NT2/D1 (cell line): ENCODE data around the gene ACOX1.

Experiments
- DNase-seq: peaks from one replicate; pipeline ENCODE4 v3.0.0-alpha.2; 2011; ENCODE audit warnings: low read depth, low spot score
- H3K27me3 ChIP-seq: 2 replicates; pipeline ENCODE4 v1.6.0; 2011; ENCODE audit warnings: mild to moderate bottlenecking; ENCODE audit not compliant: insufficient read length, insufficient read depth
- H3K36me3 ChIP-seq: 2 replicates; pipeline ENCODE4 v1.6.1; 2011; ENCODE audit warnings: mild to moderate bottlenecking, low read length, mixed read lengths; ENCODE audit not compliant: insufficient read depth, insufficient read length
- H3K4me1 ChIP-seq: 2 replicates; pipeline ENCODE4 v1.5.1; 2011; ENCODE audit not compliant: insufficient read depth, insufficient read length
- H3K4me3 ChIP-seq: 2 replicates; pipeline ENCODE4 v1.5.1; 2011; ENCODE audit warnings: low read depth; ENCODE audit not compliant: insufficient read length
- H3K9ac ChIP-seq: 2 replicates; pipeline ENCODE4 v1.6.0; 2011; ENCODE audit warnings: low read depth; ENCODE audit not compliant: insufficient read length
- H3K9me3 ChIP-seq: 2 replicates; pipeline ENCODE4 v1.5.1; 2011; ENCODE audit warnings: mild to moderate bottlenecking, low read length; ENCODE audit not compliant: insufficient read depth
- SUZ12 ChIP-seq: IDR thresholded peaks from 2 replicates; pipeline ENCODE4 v1.6.1; 2011; ENCODE audit not compliant: insufficient read length, insufficient read depth; ENCODE audit errors: extremely low read depth
- YY1 ChIP-seq: IDR thresholded peaks from 2 replicates; pipeline ENCODE4 v1.6.1; 2011; ENCODE audit not compliant: insufficient read length, insufficient read depth
- ZNF274 ChIP-seq: IDR thresholded peaks from 2 replicates; pipeline ENCODE4 v1.6.1; 2011; ENCODE audit warnings: mild to moderate bottlenecking, low read depth, low read length

ACOX1 gene

GRCh38 chr17:75937652-75938051 lies 41.3 kb downstream of the ACOX1 start:
- Histone ChIP-seq H3K27me3 (no peaks in the 10 kb centered on the region), H3K4me1 (no peaks in the 10 kb centered on the region), H3K36me3 (peaks cover 30% of the 10 kb centered on the region), H3K9me3 (no peaks in the 10 kb centered on the region), H3K4me3 (no peak overlapping the region), H3K9ac (no peak overlapping the region)
- no peak for TF ChIP-seq ZNF274
- TF ChIP-seq SUZ12 = no peak
- no peak for TF ChIP-seq YY1
- DNase-seq = no peak

GRCh38 chr17:75933808-75934207 lies 45.2 kb downstream of the ACOX1 start:
- Histone ChIP-seq H3K36me3 (peaks cover 55% of the 10 kb centered on the region), H3K9ac (no peak overlapping the region), H3K4me1 (no peaks in the 10 kb centered on the region), H3K4me3 (no peak overlapping the region), H3K9me3 (no peaks in the 10 kb centered on the region), H3K27me3 (no peaks in the 10 kb centered on the region)
- no peak for TF ChIP-seq SUZ12
- TF ChIP-seq YY1 = no peak
- no peak for TF ChIP-seq ZNF274
- DNase-seq = no peak

- no peak for DNase-seq
- TF ChIP-seq ZNF274 (no peak), SUZ12 (no peak), YY1 (no peak)
- Histone ChIP-seq H3K27me3 (no peaks in the 10 kb centered on the region), H3K9ac (no peak overlapping the region), H3K36me3 (peaks cover 57% of the 10 kb centered on the region), H3K9me3 (no peaks in the 10 kb centered on the region), H3K4me3 (no peak overlapping the region), H3K4me1 (no peaks in the 10 kb centered on the region)
These were observed 46.1 kb downstream of the ACOX1 start for GRCh38 chr17:75932852-75933251.

GRCh38 chr17:75931062-75931461 lies 47.9 kb downstream of the ACOX1 start:
- H3K4me1 ChIP-seq = no peaks in the 10 kb centered on the region
- no peaks in the 10 kb centered on the region for H3K27me3 ChIP-seq
- H3K36me3 ChIP-seq = peaks cover 67% of the 10 kb centered on the region
- TF ChIP-seq YY1 (no peak), SUZ12 (no peak), ZNF274 (no peak)
- H3K4me3 ChIP-seq = no peak overlapping the region
- DNase-seq = no peak
- no peaks in the 10 kb centered on the region for H3K9me3 ChIP-seq
- H3K9ac ChIP-seq = no peak overlapping the region

- DNase-seq = no peak
- TF ChIP-seq YY1 = no peak
- no peak for TF ChIP-seq ZNF274
- no peak for TF ChIP-seq SUZ12
These were observed 51.6 kb downstream of the ACOX1 start for GRCh38 chr17:75927286-75927922.

GRCh38 chr17:75926456-75926855 lies 52.5 kb downstream of the ACOX1 start:
- Histone ChIP-seq H3K9me3 (no peaks in the 10 kb centered on the region), H3K9ac (no peak overlapping the region), H3K4me1 (no peaks in the 10 kb centered on the region), H3K27me3 (no peaks in the 10 kb centered on the region), H3K4me3 (no peak overlapping the region), H3K36me3 (peaks cover 82% of the 10 kb centered on the region)
- DNase-seq = no peak
- no peak for TF ChIP-seq ZNF274
- TF ChIP-seq SUZ12 = no peak

More at GRCh38 chr17:75927286-75927922, 51.6 kb downstream of the ACOX1 start:
- no peaks in the 10 kb centered on the region for H3K9me3 ChIP-seq
- H3K36me3 ChIP-seq = peaks cover 80% of the 10 kb centered on the region
- no peak overlapping the region for H3K9ac ChIP-seq
- no peaks in the 10 kb centered on the region for H3K27me3 ChIP-seq
- no peak overlapping the region for H3K4me3 ChIP-seq
- H3K4me1 ChIP-seq = no peaks in the 10 kb centered on the region

- TF ChIP-seq ZNF274 (no peak), SUZ12 (no peak), YY1 (no peak)
- Histone ChIP-seq H3K4me1 (no peaks in the 10 kb centered on the region), H3K4me3 (no peak overlapping the region), H3K9ac (no peak overlapping the region), H3K9me3 (no peaks in the 10 kb centered on the region), H3K36me3 (peaks cover 83% of the 10 kb centered on the region), H3K27me3 (no peaks in the 10 kb centered on the region)
- no peak for DNase-seq
These were observed 53.1 kb downstream of the ACOX1 start for GRCh38 chr17:75925912-75926311.

- H3K9ac ChIP-seq = no peak overlapping the region
- H3K36me3 ChIP-seq = peaks cover 86% of the 10 kb centered on the region
- no peaks in the 10 kb centered on the region for H3K4me1 ChIP-seq
- DNase-seq = no peak
- no peak overlapping the region for H3K4me3 ChIP-seq
- no peaks in the 10 kb centered on the region for H3K9me3 ChIP-seq
- no peak for TF ChIP-seq ZNF274
- no peak for TF ChIP-seq SUZ12
- TF ChIP-seq YY1 = no peak
- no peaks in the 10 kb centered on the region for H3K27me3 ChIP-seq
These were observed 53.9 kb downstream of the ACOX1 start for GRCh38 chr17:75925103-75925502.
